Tibial nerve (tissue), 4 donors: ENCODE measurements around the gene KCNK13. TPM values are rescaled to one million over a fixed set of nuclear protein-coding genes. Genes with fewer than 3 reads are reported as not detected.

Experiments used
- DNase-seq, 2 donors: peaks; one replicate each; pipeline ENCODE4 v3.0.0-alpha.2; 2019; ENCODE audit warnings: low spot score in 2 of 2
- H3K27ac ChIP-seq, 4 donors: fragments of 200-600 bp; sonication (generic) in 3 of 4; one replicate each; pipeline ENCODE4 v1.5.1; 2017 to 2019; ENCODE audit warnings: mild to moderate bottlenecking in 1 of 4
- H3K27me3 ChIP-seq, 2 donors: fragments of 200-600 bp; sonication (generic) in 1 of 2; one replicate each; pipeline versions ENCODE4 v1.5.1 to v1.6.0; 2017 to 2019
- H3K36me3 ChIP-seq, 3 donors: fragments of 200-600 bp; sonication (generic); one replicate each; pipeline ENCODE4 v1.5.1; 2018 to 2019
- H3K4me1 ChIP-seq, 4 donors: fragments of 200-600 bp; sonication (generic) in 3 of 4; one replicate each; pipeline ENCODE4 v1.5.1; 2017 to 2019
- H3K4me3 ChIP-seq, 4 donors: fragments of 200-600 bp; sonication (generic) in 3 of 4; one replicate each; pipeline ENCODE4 v1.5.1; 2017 to 2019; ENCODE audit warnings: mild to moderate bottlenecking in 1 of 4, moderate library complexity in 1 of 4
- H3K9me3 ChIP-seq, 4 donors: fragments of 200-600 bp; sonication (generic) in 3 of 4; one replicate each; pipeline ENCODE4 v1.5.1; 2017 to 2019
- EP300 ChIP-seq, 2 donors: sonication (generic); formaldehyde crosslinking; IDR thresholded peaks; one replicate each; pipeline ENCODE4 v1.6.1; 2017; ENCODE audit warnings: antibody characterized with exemption in 2 of 2, mild to moderate bottlenecking in 1 of 2
- POLR2A ChIP-seq, 2 donors: fragments of 450-650 bp; IDR thresholded peaks; one replicate each; pipeline ENCODE4 v1.6.1; 2017; ENCODE audit warnings: antibody characterized with exemption in 2 of 2, mild to moderate bottlenecking in 2 of 2, moderate library complexity in 2 of 2
- WGBS, 2 donors: methylation state at CpG; one replicate each; pipeline ENCODE4 v1.1.5; 2018; 5-methylcytosine and 5-hydroxymethylcytosine counted together
- total RNA-seq, 4 donors: library from RNA; depleted of rRNA; stranded (reverse); fragments of >200 nt; gene quantifications; one replicate each; pipeline ENCODE4 v1.1.0, GENCODE V29; 2016
- TF ChIP-seq, protein P1 (sequence below), 5 experiments: fragments of 200-600 bp in 3 of 5; fragments of 450-650 bp in 2 of 5; sonication (generic) in 3 of 5; IDR thresholded peaks; one replicate each; pipeline ENCODE4 v1.5.1; 2016 to 2019; ENCODE audit warnings: antibody characterized with exemption in 5 of 5, mild to moderate bottlenecking in 3 of 5, moderate library complexity in 2 of 5

The KCNK13 gene
- total RNA-seq, 4 donors from 2014 or later = 0.20 to 3.6 (median 0.53) TPM

DNA sequence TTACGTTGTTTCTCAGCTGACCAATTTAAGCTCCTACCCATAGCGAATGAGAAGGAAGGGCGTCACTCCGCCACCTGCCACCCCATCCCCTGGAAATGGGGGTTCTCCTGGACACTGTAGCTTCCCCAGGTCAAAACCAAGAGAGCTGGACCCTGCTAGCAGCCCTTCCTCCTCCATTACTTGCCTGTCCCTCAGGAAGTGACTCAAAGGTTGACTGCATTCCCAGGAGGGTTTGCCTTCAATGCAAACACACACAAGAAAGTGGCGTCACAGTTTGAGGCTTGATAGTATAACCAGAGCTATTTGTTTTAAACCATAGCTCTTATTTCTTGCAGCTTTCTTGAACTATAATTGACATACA, 79.1 kb downstream of the KCNK13 start:
- WGBS, 2 donors = 59 to 67% methylated on average over 5 of the region's 5 CpGs
- no peak for DNase-seq

DNA sequence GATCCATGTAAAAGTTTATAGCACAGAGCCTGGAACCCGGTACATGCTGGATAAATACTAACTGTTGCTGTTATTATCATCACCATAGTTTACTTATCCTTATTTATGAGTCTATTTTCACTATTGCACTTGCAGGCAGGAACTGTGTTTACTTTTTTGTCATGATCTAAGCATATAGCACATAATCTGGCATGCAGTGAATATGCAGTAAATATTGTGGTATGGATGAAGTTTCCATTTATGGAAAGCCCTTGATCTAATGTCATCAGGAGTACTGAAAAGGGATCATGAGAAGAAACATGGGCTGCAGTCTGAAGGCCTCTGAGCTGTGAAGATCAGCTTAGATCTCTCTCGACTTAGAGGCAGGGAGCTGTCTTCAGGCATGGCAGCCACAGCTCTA, 91.6 kb downstream of the KCNK13 start:
- DNase-seq = no peak
- Histone ChIP-seq H3K36me3 (no peaks in the 10 kb centered on the region), H3K4me3 (no peak overlapping the region), H3K4me1 (no peaks in the 10 kb centered on the region), H3K27me3 (no peaks in the 10 kb centered on the region), H3K9me3 (no peaks in the 10 kb centered on the region), H3K27ac (no peak overlapping the region)
- no peak for TF ChIP-seq POLR2A (IDR thresholded peaks at IDR 0.05)
- TF ChIP-seq, protein P1, sequence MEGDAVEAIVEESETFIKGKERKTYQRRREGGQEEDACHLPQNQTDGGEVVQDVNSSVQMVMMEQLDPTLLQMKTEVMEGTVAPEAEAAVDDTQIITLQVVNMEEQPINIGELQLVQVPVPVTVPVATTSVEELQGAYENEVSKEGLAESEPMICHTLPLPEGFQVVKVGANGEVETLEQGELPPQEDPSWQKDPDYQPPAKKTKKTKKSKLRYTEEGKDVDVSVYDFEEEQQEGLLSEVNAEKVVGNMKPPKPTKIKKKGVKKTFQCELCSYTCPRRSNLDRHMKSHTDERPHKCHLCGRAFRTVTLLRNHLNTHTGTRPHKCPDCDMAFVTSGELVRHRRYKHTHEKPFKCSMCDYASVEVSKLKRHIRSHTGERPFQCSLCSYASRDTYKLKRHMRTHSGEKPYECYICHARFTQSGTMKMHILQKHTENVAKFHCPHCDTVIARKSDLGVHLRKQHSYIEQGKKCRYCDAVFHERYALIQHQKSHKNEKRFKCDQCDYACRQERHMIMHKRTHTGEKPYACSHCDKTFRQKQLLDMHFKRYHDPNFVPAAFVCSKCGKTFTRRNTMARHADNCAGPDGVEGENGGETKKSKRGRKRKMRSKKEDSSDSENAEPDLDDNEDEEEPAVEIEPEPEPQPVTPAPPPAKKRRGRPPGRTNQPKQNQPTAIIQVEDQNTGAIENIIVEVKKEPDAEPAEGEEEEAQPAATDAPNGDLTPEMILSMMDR (IDR thresholded peaks at IDR 0.05) = no peak
- no peak for TF ChIP-seq EP300 (IDR thresholded peaks at IDR 0.05)
- WGBS, 2 donors = 75 to 83% methylated on average over 2 of the region's 2 CpGs

More for the DNA sequence above, 79.1 kb downstream of the KCNK13 start:
- TF ChIP-seq EP300 (IDR thresholded peaks at IDR 0.05) = no peak
- no peak overlapping the region for H3K4me3 ChIP-seq
- no peaks in the 10 kb centered on the region for H3K36me3 ChIP-seq
- no peaks in the 10 kb centered on the region for H3K27me3 ChIP-seq
- H3K27ac ChIP-seq = no peak overlapping the region
- H3K4me1 ChIP-seq = no peaks in the 10 kb centered on the region
- H3K9me3 ChIP-seq = no peaks in the 10 kb centered on the region

DNA sequence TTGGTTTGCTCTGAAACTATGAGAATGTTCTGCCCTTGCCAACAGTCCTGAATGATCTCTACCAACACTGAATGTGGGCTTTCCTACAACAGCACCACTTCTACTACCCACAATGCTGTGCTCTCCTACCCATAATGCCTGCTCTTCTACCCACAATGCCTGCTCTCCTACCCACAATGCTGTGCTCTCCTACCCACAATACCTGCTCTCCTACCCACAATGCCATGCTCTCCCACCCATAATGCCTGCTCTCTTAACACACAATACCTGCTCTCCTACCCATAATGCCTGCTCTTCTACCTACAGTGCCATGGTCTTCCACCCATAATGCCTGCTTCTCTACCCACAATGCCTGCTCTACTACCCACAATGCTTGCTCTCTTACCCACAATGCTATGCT, 92.3 kb downstream of the KCNK13 start:
- H3K9me3 ChIP-seq = no peaks in the 10 kb centered on the region
- no peaks in the 10 kb centered on the region for H3K36me3 ChIP-seq
- TF ChIP-seq EP300 (IDR thresholded peaks at IDR 0.05) (no peak), POLR2A (IDR thresholded peaks at IDR 0.05) (no peak)
- TF ChIP-seq, protein P1 (IDR thresholded peaks at IDR 0.05) = no peak
- no peaks in the 10 kb centered on the region for H3K27me3 ChIP-seq
- H3K4me3 ChIP-seq = no peak overlapping the region
- DNase-seq = no peak
- H3K4me1 ChIP-seq = no peaks in the 10 kb centered on the region
- no peak overlapping the region for H3K27ac ChIP-seq

DNA sequence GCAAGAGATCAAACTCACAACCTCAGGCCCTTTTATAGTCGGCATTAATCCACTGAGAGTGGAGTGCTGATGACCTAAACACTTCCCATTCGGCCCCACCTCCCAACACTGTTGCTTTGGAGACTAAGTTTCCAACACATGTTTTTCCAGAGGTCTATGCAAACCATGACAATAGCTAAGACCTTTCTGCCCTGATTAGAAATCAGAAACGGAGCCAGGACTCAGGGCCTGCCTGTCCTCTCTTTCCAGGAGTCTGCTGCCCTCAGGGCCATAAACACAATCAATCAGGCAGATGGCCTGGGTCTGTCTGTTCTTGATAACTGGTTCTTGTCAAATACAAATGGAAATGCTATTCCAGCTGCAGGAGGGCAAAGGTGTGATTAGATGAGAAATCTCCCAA, 97.4 kb downstream of the KCNK13 start:
- no peaks in the 10 kb centered on the region for H3K36me3 ChIP-seq
- H3K27me3 ChIP-seq = no peaks in the 10 kb centered on the region
- H3K27ac ChIP-seq = no peak overlapping the region
- no peak for DNase-seq
- H3K9me3 ChIP-seq = no peaks in the 10 kb centered on the region
- WGBS, 2 donors = 30 to 46% methylated on average over 3 of the region's 3 CpGs
- no peaks in the 10 kb centered on the region for H3K4me1 ChIP-seq
- no peak for TF ChIP-seq EP300 (IDR thresholded peaks at IDR 0.05)
- no peak overlapping the region for H3K4me3 ChIP-seq

DNA sequence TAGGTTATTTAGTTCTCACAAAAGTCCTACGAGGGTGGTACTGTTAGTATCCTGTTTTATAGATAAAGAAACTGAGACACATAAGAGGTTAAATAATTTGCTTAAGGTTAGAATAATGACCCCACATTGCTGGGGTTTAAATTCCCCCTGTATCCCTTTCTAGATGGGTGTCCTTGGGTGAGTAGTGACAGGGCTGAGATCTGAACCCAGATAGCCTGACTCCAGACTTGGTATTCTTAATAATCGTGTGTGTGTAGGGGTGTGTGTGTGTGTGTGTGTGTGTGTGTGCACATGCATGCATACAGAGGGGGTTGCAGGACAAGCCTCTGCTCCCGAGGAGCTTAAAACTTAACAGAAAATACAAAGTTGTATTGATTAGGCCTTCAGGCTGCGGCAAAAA, 97.9 kb downstream of the KCNK13 start:
- DNase-seq = no peak
- no peaks in the 10 kb centered on the region for H3K9me3 ChIP-seq
- no peaks in the 10 kb centered on the region for H3K4me1 ChIP-seq
- no peaks in the 10 kb centered on the region for H3K27me3 ChIP-seq
- H3K36me3 ChIP-seq = no peaks in the 10 kb centered on the region
- no peak overlapping the region for H3K4me3 ChIP-seq
- TF ChIP-seq EP300 (IDR thresholded peaks at IDR 0.05) (no peak), POLR2A (IDR thresholded peaks at IDR 0.05) (no peak)
- TF ChIP-seq, protein P1 (IDR thresholded peaks at IDR 0.05) = no peak
- no peak overlapping the region for H3K27ac ChIP-seq
- WGBS, 2 donors = 55 to 61% methylated on average over 4 of the region's 4 CpGs

DNA sequence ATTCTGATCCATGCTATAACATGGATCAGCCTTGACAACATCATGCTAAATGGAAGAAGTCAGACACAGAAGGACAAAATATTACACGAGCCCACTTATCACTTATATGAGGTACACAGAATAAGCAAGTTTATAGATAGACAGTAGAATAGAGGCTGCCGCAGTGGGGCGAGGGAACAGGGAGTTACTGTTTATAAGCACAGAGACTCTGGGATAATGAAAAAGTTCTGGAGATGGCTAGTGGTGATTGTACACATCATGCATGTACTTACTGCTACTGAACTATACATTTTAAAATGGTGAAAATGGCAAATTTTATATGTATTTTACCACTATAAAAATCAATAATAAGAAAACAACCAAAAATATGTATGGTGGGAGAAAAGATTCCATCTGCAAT, 99.3 kb downstream of the KCNK13 start:
- no peak for TF ChIP-seq EP300 (IDR thresholded peaks at IDR 0.05)
- TF ChIP-seq, protein P1 (IDR thresholded peaks at IDR 0.05) = no peak
- TF ChIP-seq POLR2A (IDR thresholded peaks at IDR 0.05) = no peak
- H3K4me3 ChIP-seq = no peak overlapping the region
- H3K27ac ChIP-seq = no peak overlapping the region
- H3K4me1 ChIP-seq = no peaks in the 10 kb centered on the region
- H3K27me3 ChIP-seq = no peaks in the 10 kb centered on the region
- H3K9me3 ChIP-seq = no peaks in the 10 kb centered on the region
- no peak for DNase-seq
- no peaks in the 10 kb centered on the region for H3K36me3 ChIP-seq
- 73 to 76% methylated on average over 3 of the region's 3 CpGs for WGBS, 2 donors
